CD14-positive monocyte (primary cell): ENCODE measurements around the gene HYOU1. TPM values are rescaled to one million over a fixed set of nuclear protein-coding genes. Genes with fewer than 3 reads are reported as not detected.

ENCODE experiments used
- DNase-seq, 3 donors: peaks; one replicate each; pipeline ENCODE4 v3.0.0-alpha.2; 2011 to 2022
- H2AFZ ChIP-seq: 2 replicates; pipeline ENCODE4 v1.6.0; 2012; ENCODE audit warnings: mild to moderate bottlenecking, low read depth, low read length, inconsistent platforms; ENCODE audit not compliant: insufficient read depth, poor library complexity, severe bottlenecking
- H3K27ac ChIP-seq, 2 donors: 1 replicate in 1 of 2; 2 replicates in 1 of 2; pipeline ENCODE4 v1.5.1; 2012 to 2013; ENCODE audit warnings: low read length in 2 of 2, control low read depth in 1 of 2, inconsistent platforms in 1 of 2, low read depth in 1 of 2, mild to moderate bottlenecking in 1 of 2
- H3K27me3 ChIP-seq, 2 donors: one replicate each; pipeline versions ENCODE4 v1.6.0 to v1.6.1; 2011 to 2013; ENCODE audit warnings: low read length in 2 of 2; ENCODE audit not compliant: control insufficient read depth in 2 of 2, insufficient read depth in 2 of 2
- H3K36me3 ChIP-seq, 2 donors: replicated peaks in 1 of 2; 1 replicate in 1 of 2; 2 replicates in 1 of 2; pipeline versions ENCODE4 v1.5.1 to v1.6.1; 2012 to 2013; ENCODE audit warnings: low read length in 2 of 2, control low read depth in 1 of 2, inconsistent platforms in 1 of 2, mild to moderate bottlenecking in 1 of 2; ENCODE audit not compliant: insufficient read depth in 2 of 2, control insufficient read depth in 1 of 2
- H3K4me1 ChIP-seq, 2 donors: 1 replicate in 1 of 2; 2 replicates in 1 of 2; pipeline versions ENCODE4 v1.5.1 to v1.6.1; 2012 to 2013; ENCODE audit warnings: low read length in 2 of 2, control low read depth in 1 of 2, inconsistent platforms in 1 of 2, mild to moderate bottlenecking in 1 of 2, moderate library complexity in 1 of 2; ENCODE audit not compliant: insufficient read depth in 2 of 2, control insufficient read depth in 1 of 2
- H3K4me2 ChIP-seq: replicated peaks from 2 replicates; pipeline ENCODE3; 2012; ENCODE audit warnings: low read length, moderate library complexity, mild to moderate bottlenecking; ENCODE audit not compliant: poor library complexity, severe bottlenecking; ENCODE audit errors: extremely low read depth
- H3K4me3 ChIP-seq, 3 experiments: fragments of 200-600 bp in 1 of 3; sonication (generic) in 1 of 3; replicated peaks in 1 of 3; 1 replicate in 2 of 3; 2 replicates in 1 of 3; pipeline ENCODE4 v1.5.1; 2011 to 2013; ENCODE audit warnings: low read length in 3 of 3, mild to moderate bottlenecking in 3 of 3, control low read depth in 2 of 3, low read depth in 2 of 3, inconsistent platforms in 1 of 3, moderate library complexity in 1 of 3
- H3K79me2 ChIP-seq: 2 replicates; pipeline ENCODE4 v1.6.0; 2012; ENCODE audit warnings: mild to moderate bottlenecking, control low read depth, inconsistent platforms, low read length, moderate library complexity; ENCODE audit not compliant: insufficient read depth
- H3K9ac ChIP-seq: 2 replicates; pipeline ENCODE4 v1.6.0; 2017; ENCODE audit warnings: low read length, mild to moderate bottlenecking; ENCODE audit not compliant: insufficient read depth, poor library complexity, severe bottlenecking
- H3K9me3 ChIP-seq, 2 donors: replicated peaks in 1 of 2; 1 replicate in 1 of 2; 2 replicates in 1 of 2; pipeline versions ENCODE4 v1.5.1 to v1.6.1; 2012 to 2013; ENCODE audit warnings: low read length in 2 of 2, control low read depth in 1 of 2; ENCODE audit not compliant: control insufficient read depth in 1 of 2, insufficient read depth in 1 of 2
- H4K20me1 ChIP-seq: 2 replicates; pipeline ENCODE4 v1.6.0; 2012; ENCODE audit warnings: mild to moderate bottlenecking, low read length, control low read depth, moderate library complexity; ENCODE audit not compliant: insufficient read depth
- H3K27ac Mint-ChIP-seq, 7 donors: one replicate each; pipeline ENCODE4 v1.8.0; 2020; ENCODE audit warnings: mild to moderate bottlenecking in 7 of 7, mixed read lengths in 7 of 7, moderate library complexity in 6 of 7, inconsistent platforms in 2 of 7
- H3K27me3 Mint-ChIP-seq, 3 donors: one replicate each; pipeline ENCODE4 v1.8.0; 2021 to 2022; ENCODE audit warnings: low read depth in 3 of 3, mild to moderate bottlenecking in 3 of 3, mixed read lengths in 3 of 3, moderate library complexity in 3 of 3, inconsistent platforms in 1 of 3
- H3K36me3 Mint-ChIP-seq, 2 donors: one replicate each; pipeline ENCODE4 v1.8.0; 2020; ENCODE audit warnings: mixed read lengths in 2 of 2, inconsistent platforms in 1 of 2, mild to moderate bottlenecking in 1 of 2
- H3K4me1 Mint-ChIP-seq: one replicate; pipeline ENCODE4 v1.8.0; 2020; ENCODE audit warnings: mild to moderate bottlenecking, mixed read lengths
- H3K4me3 Mint-ChIP-seq, 2 donors: one replicate each; pipeline ENCODE4 v1.8.0; 2020; ENCODE audit warnings: mild to moderate bottlenecking in 2 of 2, mixed read lengths in 2 of 2, moderate library complexity in 1 of 2
- H3K9me3 Mint-ChIP-seq, 7 donors: one replicate each; pipeline ENCODE4 v1.8.0; 2020 to 2022; ENCODE audit warnings: mixed read lengths in 7 of 7, mild to moderate bottlenecking in 6 of 7, moderate library complexity in 6 of 7, inconsistent platforms in 2 of 7
- CTCF ChIP-seq: fragments of 200-600 bp; IDR thresholded peaks from one replicate; pipeline ENCODE4 v1.8.0; 2022; ENCODE audit warnings: antibody characterized with exemption, mild to moderate bottlenecking
- WGBS: methylation state at CpG from one replicate; pipeline ENCODE4 v1.1.5; 2013; ENCODE audit warnings: missing lambda C conversion rate; ENCODE audit not compliant: insufficient coverage; 5-methylcytosine and 5-hydroxymethylcytosine counted together
- intact Hi-C, 2 donors: fragments of 100-400 bp; cut with micrococcal nuclease; formaldehyde crosslinking; loops; one replicate each; pipeline versions ENCODE4 v1.15.0 to v1.15.1; 2023
- polyA plus RNA-seq, 3 donors: library from polyadenylated mRNA; depleted of rRNA in 1 of 3; unstranded in 2 of 3; stranded (reverse) in 1 of 3; fragments of 300-500 nt in 2 of 3; fragments of >200 nt in 1 of 3; fragmentation: Illumina TruSeq in 2 of 3; gene quantifications; 1 replicate in 2 of 3; 2 replicates in 1 of 3; pipeline ENCODE4 v1.2.3, GENCODE V29; 2012 to 2021

Gene HYOU1
- polyA plus RNA-seq, 3 donors, result 8.4 to 34.9 (median 8.6) TPM

- peaks cover 48 to 66% of the 10 kb centered on the region in 2 donors for H3K36me3 Mint-ChIP-seq
- no peak for TF ChIP-seq CTCF
These were observed 42.6 kb downstream of the HYOU1 start for GRCh38 chr11:119014209-119014924.

GRCh38 chr11:119012629-119013170, 44.3 kb downstream of the HYOU1 start:
- intact Hi-C loops, result no loop called here
- H3K27me3 ChIP-seq, result no peaks in the 10 kb centered on the region
- H3K9me3 ChIP-seq, result no peaks in the 10 kb centered on the region
- Mint-ChIP-seq H3K4me3 (no peak overlapping the region), H3K27me3 (no peaks in the 10 kb centered on the region), H3K36me3 (peaks cover 62 to 82% of the 10 kb centered on the region in 2 donors), H3K9me3 (no peaks in the 10 kb centered on the region), H3K4me1 (peaks cover 13% of the 10 kb centered on the region), H3K27ac (peak overlapping the region in 3 of 7 donors; percentile 2 to 84 (median 15))
- H4K20me1 ChIP-seq, result no peaks in the 10 kb centered on the region
- peaks cover 24% of the 10 kb centered on the region for H3K79me2 ChIP-seq
- no peak overlapping the region for H3K4me3 ChIP-seq
- no peak for TF ChIP-seq CTCF
- H3K4me2 ChIP-seq, result no peak overlapping the region
- WGBS, result 100% methylated on average over 1 of the region's 3 CpGs
- no peak overlapping the region for H2AFZ ChIP-seq
- no peak overlapping the region for H3K27ac ChIP-seq
- H3K36me3 ChIP-seq, result peaks cover 64 to 83% of the 10 kb centered on the region in 2 donors
- H3K9ac ChIP-seq, result no peak overlapping the region
- no peak for DNase-seq
- H3K4me1 ChIP-seq, result peaks cover 14% of the 10 kb centered on the region in 2 donors

More at GRCh38 chr11:119014209-119014924, 42.6 kb downstream of the HYOU1 start:
- Mint-ChIP-seq H3K9me3 (no peaks in the 10 kb centered on the region), H3K4me3 (no peak overlapping the region), H3K27ac (peak overlapping the region in 3 of 7 donors; percentile 28 to 50 (median 32)), H3K27me3 (no peaks in the 10 kb centered on the region), H3K4me1 (peaks cover 15% of the 10 kb centered on the region)
- intact Hi-C loops, result no loop called here
- Histone ChIP-seq H3K27ac (no peak overlapping the region), H4K20me1 (peaks cover 3% of the 10 kb centered on the region), H3K36me3 (peaks cover 58 to 71% of the 10 kb centered on the region in 2 donors), H3K4me3 (no peak overlapping the region), H3K4me2 (no peak overlapping the region), H2AFZ (no peak overlapping the region), H3K27me3 (no peaks in the 10 kb centered on the region), H3K79me2 (peaks cover 37% of the 10 kb centered on the region), H3K9me3 (no peaks in the 10 kb centered on the region), H3K9ac (no peak overlapping the region), H3K4me1 (peaks cover 17 to 22% of the 10 kb centered on the region in 2 donors)
- no peak for DNase-seq
- WGBS, result 97% methylated on average over 15 of the region's 17 CpGs
